IPS-18c (cell line): ENCODE measurements around the gene FGF8.
A peak's percentile ranks its signal among the peaks of the same experiment; 100 is the strongest.

Source experiments
- H3K4me3 ChIP-seq: 2 replicates; pipeline ENCODE4 v1.7.0; 2013; ENCODE audit warnings: low read depth, mild to moderate bottlenecking, low read length, moderate library complexity; ENCODE audit not compliant: insufficient read depth
- H3K9me3 ChIP-seq: one replicate; pipeline ENCODE4 v1.6.1; 2013; ENCODE audit warnings: mild to moderate bottlenecking, low read length, moderate library complexity; ENCODE audit not compliant: control insufficient read depth, insufficient read depth

Gene FGF8

DNA sequence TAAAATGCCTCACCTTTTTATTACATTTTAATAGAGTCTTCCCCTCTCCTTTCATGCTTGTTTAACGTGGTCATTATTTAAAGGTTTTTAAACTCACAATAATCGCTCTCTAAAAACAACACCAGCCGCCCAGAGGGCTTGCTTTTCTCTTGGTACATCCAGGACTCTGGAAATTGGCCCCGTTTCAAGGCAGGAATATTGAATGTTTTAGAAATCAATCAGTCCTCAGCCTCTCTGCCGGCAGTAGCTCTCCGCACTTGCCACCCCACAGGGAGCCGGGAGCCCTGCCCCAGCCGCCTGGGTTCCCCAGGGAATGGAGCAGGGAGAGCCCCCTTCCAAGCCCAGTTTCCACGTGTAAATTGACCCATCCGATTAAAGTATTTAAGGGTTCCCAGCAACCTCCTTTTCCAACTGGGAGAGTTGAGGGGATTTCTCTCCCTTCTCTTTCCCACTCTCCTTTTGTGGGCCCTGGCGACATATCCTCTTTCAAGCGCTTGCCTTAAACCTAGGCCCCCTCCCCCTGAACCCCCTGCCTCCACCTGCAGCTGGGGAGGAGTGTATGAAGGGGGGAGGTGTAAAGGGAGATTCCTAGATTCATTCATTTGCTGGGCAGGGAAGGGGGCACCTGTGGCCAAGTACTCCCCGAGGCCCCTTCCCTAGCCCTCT, 1.9 kb downstream of the FGF8 start:
- H3K4me3 ChIP-seq, result peak overlapping the region; percentile 28; the same call in 1 of the 2 replicates
- H3K9me3 ChIP-seq, result peaks cover 2% of the 10 kb centered on the region

DNA sequence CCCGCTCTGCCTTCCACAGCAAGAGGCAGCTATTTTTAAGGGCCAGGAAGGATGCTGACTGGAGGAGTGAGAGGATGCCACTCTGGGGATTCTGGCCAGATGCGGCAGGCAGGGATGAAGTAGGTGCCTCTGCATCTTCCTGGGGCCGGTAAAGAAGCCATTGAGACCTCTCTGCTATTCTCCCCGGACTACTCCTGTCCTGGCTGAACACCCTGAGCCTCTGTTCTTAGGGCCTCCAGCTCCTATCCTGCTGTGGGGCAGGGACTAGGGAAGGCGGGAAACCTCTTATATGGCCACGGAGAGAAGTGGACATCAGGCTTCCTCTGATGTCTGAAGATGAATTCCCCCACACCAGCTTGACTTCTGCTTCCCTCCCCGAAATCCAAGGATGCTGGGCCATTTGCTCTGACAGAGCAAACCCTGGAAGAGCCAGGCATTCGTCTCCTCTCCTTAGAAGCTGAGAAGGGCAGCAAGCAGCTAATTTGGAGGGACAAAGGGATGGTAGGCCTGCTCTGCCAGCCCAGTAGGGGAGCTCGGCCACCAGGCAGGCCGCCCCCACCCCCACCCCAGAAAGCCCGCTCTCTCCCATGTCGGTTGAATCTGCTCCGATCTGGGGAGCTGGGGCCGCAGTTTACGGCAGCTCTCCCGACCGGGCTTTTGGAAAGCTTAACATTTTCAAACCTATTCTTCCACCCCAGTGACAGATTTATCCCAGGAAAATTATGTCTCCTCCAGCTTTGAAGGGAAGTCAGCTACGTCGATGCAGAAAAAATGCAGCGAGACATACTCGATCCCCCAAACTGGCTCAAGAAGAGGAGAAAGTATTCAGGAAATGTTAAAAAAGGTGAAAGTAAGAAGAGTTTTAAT, 2.8 kb downstream of the FGF8 start:
- Histone ChIP-seq H3K4me3 (0 out of 2 replicates have a peak overlapping the region, but pooled peaks have one; percentile 11), H3K9me3 (peaks cover 2% of the 10 kb centered on the region)

DNA sequence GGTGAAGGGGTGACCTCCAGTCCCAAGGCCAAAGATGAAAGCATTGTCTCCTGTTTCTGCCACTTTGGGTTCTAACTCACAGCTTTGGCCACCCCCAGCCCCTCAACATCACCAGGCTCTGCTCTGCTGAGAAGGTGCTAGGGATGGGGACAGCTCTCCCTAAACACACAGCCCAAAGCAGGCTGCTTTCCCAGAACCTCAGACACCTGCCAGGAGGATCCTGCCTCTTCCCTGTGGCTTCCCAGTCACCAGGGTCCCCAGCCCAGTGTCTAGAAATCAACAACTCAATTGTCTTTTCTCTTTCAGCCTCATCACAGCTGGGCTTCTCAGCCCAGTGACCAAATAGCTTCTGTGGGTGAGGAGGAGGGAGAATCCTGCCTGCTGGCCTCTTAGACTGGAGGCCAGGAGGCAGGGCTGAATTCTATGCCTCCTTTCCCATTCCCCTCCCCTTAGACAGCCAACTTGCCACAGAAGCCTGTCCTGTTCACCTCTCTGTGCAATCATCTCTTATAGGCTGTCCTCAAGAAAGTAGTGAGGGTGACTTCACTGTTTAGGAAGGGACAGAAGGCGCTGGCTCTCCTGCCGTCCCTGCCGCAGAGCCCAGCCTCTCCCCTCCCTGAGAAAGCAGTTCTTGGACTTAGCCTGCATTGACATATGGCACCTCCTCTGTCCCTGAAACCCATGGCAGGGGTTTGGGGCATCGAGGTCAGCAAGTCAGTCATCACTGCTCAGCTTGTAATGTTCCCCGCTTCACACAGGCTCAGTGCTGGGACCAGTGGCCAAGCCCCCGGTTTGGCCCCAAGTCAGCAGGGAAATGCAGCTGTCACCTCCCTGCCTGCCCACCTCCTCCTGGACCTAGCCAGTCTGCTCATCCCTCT, 3.7 kb downstream of the FGF8 start:
- H3K9me3 ChIP-seq, result peaks cover 2% of the 10 kb centered on the region
- H3K4me3 ChIP-seq, result no peak overlapping the region; the same call in 1 of the 2 replicates

DNA sequence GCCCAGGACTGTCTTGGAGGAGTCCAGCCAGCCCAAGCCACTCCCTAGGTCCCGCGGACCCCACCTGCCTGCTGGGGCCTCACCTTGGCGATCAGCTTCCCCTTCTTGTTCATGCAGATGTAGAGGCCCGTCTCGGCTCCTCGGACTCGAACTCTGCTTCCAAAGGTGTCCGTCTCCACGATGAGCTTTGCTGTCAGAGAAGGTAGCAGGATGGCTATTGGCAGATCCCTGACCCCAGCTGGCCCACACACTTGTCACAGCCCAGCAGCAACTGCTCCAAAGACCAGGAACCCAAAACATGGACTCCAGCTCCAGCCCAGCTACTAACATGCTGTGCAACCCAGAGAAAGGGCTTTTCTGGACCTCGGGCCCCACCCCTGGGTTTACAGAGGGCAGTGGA, 4.5 kb downstream of the FGF8 start:
- peaks cover 2% of the 10 kb centered on the region for H3K9me3 ChIP-seq
- no peak overlapping the region for H3K4me3 ChIP-seq

DNA sequence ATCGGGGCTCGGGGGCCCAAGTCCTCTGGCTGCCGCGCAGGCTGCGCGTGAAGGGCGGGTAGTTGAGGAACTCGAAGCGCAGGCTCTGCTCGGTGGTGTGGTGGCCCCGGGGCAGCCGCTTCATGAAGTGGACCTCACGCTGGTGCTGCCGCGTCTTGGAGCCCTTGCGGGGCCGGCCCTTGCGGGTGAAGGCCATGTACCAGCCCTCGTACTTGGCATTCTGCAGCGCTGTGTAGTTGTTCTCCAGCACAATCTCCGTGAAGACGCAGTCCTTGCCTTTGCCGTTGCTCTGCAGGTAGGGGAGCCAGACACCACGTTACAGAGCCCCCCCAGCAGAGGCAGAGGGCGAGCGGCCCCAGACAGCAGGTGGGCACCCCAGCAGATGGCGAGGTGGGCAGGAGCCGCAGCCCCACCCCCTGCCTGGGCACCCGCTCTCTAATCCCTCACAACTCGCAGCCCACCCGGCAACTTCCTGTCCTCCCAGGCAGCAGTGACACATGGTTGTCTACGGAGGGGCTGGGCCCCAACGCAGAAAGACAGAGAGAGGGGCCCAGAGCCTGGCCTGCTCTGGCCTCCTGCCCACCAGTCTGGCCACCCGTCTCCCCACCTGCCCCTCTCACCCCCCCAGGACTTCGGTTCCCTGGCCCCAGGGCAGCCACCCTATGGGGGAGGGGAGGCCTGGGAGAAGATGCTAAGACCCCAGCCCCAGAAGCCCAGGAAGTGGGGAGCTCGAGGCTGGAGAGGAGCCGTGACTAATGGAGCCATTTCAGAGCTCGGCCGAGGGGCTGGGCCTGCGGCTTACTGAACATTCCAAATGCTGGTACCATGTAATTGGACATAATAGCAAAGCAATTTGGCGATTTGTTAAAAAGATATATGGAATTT, 5.3 kb downstream of the FGF8 start:
- peaks cover 2% of the 10 kb centered on the region for H3K9me3 ChIP-seq
- no peak overlapping the region for H3K4me3 ChIP-seq

DNA sequence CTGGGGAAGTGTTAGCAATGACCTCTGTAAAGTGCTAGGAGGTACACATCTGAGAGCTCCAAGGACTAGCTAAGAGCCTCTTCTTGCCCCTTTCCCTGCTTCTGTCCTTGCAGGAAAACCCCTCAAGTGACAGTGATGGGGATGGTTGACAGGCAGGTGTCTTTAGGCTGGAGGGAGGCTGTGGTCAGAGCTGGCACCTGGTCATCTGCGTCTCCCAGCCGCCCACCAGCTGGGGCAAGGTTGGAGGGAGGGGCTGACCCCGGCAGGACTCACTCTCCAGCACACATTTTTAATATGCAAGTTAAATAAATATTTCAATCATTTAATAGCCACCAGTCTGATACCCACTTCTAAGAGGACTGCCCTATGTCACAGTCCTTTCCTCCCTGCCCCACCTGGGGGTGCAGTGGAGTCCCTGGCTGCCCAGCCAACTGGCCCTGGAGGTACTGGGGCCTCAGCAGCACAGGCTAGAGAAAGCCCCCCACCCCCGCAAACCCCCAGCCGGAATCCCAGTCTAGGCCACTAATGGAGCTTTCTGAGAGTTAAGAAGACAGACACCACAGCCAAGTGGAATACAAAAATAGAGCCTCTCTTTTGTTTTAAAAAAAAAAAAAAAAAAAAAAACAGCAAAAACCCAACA, 6.3 kb downstream of the FGF8 start:
- H3K4me3 ChIP-seq, result no peak overlapping the region
- H3K9me3 ChIP-seq, result peaks cover 2% of the 10 kb centered on the region

DNA sequence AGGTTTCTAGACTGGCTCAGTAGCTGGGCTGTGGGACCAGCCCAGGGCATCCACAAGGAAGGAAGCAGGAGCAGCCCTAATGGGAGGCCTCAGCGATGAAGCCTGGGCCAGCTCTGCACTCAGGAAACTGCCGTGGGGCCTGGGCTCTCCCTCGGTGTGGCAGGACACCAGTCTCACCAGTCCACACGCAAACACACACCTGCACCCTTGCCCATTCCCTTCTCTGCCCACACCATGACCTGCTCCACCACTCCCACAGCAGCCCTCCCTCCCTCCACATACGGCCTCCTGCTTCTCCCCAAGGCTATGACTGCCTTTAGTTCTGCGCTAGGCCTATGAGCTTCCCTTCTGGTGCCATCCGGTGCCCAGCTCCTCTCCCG, 7.1 kb downstream of the FGF8 start:
- Histone ChIP-seq H3K4me3 (no peak overlapping the region), H3K9me3 (peaks cover 2% of the 10 kb centered on the region)

DNA sequence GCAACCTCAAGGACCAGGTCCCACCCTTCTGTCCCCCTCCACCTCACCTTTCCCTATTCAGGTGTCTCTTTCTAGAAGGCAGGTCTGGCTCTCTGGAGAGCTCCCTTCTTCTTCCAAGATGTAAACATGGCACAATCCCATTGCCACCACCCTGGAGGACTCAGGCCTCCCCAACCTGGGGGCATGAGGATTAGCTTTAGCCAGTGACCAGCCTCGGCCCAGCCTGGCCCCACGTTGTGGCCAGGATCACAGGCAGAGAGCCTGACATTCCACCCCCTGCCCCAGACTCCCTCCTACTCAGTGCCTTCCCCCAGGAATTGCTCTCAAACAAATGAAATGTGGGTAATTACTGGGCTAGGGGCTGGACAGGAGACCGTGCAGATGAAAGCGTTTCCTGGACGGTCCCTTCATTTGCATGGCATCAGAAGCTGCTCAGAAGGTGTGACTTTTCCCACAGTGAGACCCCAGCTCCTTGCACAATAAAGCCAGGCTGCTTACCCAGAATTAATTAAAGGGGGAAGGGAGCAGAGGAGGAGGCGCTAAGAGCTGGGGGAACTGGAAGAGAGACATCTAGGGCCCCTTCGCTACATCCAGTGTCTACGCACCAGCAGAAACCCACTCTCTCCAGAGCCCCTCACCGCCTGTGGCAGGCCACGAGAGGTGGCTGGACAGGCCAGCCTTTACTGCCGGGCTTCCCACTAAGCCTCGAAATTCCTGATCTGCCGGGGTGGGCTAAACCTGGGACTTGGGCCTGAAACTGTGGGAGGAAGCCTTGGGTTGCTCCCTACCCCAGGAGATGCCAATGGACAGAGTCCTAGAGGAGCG, 7.7 kb downstream of the FGF8 start:
- no peak overlapping the region for H3K4me3 ChIP-seq

DNA sequence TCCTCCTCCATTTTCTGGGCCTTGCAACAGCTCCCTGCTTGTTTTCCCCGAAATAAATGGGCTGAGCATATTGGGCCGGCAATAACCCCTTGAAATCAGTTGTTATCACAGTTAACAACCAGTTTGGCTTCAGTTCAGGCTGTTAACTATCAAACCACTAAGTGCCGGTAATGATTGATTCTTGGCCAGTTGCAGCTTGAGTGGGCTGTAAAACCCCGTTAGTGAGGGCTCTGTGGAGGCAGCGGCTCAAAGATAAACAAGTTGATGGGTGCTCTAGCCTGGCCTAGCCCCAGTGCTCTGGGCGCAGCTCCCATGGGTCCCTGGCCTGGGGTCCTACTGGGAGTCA, 8.3 kb downstream of the FGF8 start:
- Histone ChIP-seq H3K9me3 (no peaks in the 10 kb centered on the region), H3K4me3 (no peak overlapping the region)

More for the DNA sequence above, 7.7 kb downstream of the FGF8 start:
- H3K9me3 ChIP-seq, result peaks cover 2% of the 10 kb centered on the region

DNA sequence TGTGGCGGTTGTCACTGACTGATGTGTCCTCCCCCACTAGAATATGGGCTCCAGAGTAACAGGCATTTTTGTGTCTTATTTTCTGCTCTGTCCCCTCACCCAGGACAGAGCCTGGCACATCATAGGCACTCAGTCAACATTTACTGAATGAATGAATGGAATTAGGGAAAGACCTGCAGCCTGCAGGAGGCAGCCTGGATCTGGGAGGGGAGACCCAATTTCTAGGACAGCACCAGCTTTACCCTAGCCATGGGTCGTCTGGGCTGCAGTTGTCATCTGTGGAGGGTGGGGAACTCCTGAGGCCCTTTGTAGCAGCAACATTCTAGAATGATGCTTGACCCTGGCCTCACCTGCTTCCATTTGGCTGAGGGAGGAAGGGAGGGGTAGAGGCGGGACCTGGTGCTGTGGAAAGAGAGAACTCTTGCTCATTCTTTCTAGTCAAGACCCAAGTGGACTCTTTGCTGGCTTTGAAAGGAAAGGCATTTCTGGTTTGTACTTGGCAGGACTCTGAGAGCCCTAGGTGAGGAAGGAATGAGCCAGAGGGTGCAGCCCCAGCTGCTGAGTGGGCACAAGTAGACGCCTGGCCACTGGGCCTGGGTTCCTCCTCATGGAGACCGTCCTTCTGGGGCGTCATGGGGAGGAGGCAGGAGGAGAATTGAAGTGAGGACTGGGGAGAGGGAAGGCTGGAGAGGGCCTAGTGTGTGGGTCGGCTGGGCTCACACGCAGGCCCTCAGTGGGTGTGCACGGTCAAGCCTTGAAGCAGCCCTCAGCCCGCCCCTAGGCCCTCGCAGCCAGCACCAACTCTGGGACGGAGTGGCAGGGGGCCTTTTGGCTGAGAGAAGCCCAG, 8.9 kb downstream of the FGF8 start:
- Histone ChIP-seq H3K4me3 (no peak overlapping the region), H3K9me3 (no peaks in the 10 kb centered on the region)

DNA sequence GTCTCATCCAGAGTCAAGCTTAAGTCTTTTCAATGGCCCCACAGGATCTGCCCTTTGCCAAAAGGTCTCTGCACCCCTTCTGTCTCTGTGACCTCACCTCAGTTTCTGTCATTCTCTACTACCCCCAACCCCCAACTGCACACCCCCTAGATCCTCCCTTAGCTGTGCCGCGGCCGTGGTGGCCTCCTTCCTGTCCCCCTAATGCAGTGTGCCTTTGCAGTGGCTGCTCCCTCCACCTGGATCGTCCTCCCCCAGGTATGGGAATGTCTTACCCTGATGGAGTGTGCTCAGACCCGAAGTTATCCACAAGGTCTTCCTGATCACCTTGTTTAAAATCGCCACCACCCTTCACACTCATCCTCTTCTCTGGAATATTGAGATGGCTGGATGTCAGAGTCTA, 9.6 kb downstream of the FGF8 start:
- Histone ChIP-seq H3K9me3 (no peaks in the 10 kb centered on the region), H3K4me3 (no peak overlapping the region)

DNA sequence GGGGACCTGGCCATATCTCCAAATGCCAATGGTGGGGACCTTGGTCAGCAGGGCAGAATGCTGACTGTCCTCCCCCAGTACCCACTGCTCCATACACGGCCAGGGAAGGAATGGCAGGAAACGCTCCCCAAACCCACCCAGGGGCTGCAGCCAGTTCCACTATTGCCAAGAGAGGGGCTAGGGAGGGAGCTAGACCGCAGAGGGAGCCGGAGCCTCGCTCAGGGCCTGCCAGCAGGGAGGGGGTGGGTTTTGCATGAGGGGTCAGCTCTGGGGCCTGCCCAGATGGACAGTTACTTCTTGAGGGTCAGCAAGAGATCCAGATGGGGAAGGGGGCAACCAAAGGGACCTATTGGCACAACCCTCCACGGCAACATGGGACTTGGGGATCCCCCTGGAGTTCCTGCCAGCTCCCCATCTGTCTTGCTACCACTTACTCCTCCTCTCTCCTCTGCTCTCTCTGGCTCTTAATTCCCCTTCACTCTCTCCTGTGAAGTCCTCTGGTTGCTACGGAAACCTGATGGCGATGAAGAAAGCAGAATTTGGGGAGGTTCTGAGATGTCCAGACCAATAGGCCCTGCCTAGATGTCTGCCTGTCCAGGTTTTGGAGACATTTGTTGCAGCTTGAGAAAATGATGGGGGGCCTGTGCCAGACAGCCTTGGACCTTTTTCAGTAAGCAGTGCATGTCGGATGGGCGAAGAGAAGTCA, 12.6 kb downstream of the FGF8 start:
- H3K4me3 ChIP-seq, result no peak overlapping the region
- H3K9me3 ChIP-seq, result no peaks in the 10 kb centered on the region

DNA sequence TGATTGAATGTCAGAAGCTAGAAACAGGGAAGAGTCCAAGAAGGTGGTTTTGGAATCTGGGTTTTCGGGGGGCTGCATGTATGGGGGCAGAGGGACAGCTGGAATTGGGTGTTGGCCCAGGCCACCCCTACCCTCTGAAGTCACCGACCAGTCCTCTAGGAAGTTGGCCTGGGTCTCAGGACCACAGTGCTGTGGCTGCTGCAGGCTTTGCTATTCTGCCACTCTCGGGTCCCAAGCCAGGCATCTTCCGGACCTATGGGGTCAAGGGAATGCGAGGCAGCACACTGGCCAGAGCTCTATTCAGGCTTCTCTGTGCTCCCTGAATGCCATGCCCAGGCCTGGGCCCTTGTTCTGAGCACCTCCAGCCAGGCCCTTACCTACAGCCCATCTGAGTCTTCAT, 13.2 kb downstream of the FGF8 start:
- no peak overlapping the region for H3K4me3 ChIP-seq
- H3K9me3 ChIP-seq, result no peaks in the 10 kb centered on the region

DNA sequence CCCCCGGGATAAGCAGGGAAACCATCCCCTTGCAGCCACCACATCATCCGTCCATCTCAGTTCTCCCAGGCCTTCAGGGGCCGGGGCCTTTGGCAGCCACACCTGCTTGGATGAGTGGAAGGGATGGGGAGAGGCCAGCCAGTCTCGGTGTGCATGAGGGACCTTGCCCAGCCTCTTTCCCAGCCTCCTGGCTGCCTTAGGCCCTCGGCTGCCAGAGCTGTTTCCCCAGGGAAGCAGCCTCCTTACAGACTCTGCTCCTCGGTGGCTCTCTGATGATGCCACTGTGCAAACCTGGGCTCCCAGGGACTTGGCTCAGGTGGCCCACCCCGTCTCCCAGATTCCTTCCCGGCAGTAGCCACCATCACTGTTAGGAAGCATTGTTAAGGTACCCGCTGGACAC, 14.7 kb downstream of the FGF8 start:
- Histone ChIP-seq H3K9me3 (no peaks in the 10 kb centered on the region), H3K4me3 (no peak overlapping the region)
